C4-2B (cell line): Measurements from ENCODE around the gene TBC1D22A.

Experiments used
- H3K27ac ChIP-seq: fragments of 450-650 bp; 2 replicates; pipeline ENCODE4 v1.5.1; 2017
- ZFX ChIP-seq: fragments of 450-650 bp; IDR thresholded peaks from 2 replicates; pipeline ENCODE4 v1.6.1; 2017
- TF ChIP-seq, protein P1 (sequence below): fragments of 450-650 bp; conservative IDR thresholded peaks from 2 replicates; pipeline ENCODE4 v1.5.1; 2017; ENCODE audit warnings: mild to moderate bottlenecking

Gene TBC1D22A

DNA sequence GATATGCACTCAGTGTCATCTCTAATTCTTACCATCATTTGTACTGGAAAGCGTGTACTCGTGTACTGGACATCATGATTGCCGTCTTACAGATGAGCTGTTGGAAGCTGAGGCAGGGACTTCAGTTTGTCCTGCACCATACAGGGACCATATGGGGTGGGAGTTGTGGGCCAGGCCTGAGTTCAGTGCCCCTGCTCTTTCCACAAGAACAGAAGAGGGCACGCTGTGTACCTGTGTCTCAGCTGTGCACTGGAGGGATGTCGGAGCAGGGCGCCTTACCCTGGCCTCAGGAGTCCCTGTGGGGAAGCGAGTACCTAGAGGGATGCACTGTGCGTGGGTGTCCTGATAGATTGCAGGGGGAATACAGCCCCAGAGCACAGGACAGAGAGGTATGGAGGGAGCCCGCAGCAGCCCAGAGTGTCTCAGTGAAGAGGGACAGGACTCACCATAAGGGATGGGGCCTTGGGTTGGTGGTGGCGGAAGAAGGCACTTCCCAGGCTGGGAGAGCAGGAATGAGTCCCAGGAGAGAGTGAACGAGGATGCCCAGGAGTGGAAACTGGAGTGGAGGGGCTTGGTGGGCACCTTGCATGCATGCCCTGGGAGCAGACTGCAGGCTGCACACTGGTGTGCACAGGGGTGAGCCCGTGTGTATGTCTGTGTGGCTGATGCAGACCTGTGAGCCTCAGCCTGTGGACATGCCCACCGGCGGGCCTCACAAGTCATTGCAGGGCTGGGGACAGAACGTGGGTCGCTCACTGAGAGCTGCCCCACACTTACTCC is 329.7 kb downstream of the TBC1D22A start:
- H3K27ac ChIP-seq: no peak overlapping the region
- TF ChIP-seq ZFX: no peak
- TF ChIP-seq, protein P1, sequence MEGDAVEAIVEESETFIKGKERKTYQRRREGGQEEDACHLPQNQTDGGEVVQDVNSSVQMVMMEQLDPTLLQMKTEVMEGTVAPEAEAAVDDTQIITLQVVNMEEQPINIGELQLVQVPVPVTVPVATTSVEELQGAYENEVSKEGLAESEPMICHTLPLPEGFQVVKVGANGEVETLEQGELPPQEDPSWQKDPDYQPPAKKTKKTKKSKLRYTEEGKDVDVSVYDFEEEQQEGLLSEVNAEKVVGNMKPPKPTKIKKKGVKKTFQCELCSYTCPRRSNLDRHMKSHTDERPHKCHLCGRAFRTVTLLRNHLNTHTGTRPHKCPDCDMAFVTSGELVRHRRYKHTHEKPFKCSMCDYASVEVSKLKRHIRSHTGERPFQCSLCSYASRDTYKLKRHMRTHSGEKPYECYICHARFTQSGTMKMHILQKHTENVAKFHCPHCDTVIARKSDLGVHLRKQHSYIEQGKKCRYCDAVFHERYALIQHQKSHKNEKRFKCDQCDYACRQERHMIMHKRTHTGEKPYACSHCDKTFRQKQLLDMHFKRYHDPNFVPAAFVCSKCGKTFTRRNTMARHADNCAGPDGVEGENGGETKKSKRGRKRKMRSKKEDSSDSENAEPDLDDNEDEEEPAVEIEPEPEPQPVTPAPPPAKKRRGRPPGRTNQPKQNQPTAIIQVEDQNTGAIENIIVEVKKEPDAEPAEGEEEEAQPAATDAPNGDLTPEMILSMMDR: no peak

DNA sequence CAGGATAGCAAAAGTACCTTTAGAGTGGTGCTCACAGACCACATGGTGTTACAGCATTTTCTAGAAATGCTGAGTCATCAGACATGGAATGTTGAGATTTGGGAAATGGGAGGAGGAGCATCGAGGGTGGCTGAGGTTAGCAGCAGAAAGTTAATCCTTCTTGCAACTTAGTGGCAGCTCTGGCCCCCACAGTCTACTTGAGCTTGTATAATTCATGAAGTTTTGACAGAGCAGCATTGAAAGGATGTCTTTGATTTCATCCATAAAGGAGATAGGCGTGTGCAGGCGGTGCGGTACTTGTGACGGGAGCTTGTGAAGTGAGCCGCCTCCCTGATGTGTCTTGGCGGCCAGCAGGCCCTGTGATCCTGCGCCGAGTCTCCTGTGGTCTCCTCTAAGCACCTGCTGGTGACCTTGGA is 330.5 kb downstream of the TBC1D22A start:
- H3K27ac ChIP-seq: no peak overlapping the region
- TF ChIP-seq, protein P1: no peak
- TF ChIP-seq ZFX: no peak

DNA sequence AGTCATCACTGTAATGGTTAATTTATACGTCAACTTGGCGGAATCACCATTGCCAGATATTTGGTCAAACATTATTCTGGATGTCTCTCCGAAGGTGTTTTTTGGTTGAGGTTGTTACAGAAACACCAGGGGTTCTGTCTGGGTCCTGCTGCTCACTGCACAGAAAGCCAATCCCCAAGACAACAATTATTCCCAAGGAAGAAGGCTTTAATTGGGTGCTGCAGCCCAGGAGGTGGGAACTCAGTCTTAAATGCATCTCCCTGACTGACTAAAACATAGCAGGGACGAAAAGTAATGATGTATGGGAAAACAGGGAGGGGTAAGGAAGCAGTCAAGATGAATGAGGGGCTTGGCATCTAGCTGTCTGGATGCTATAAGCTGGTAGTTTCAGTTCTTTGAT is 331.3 kb downstream of the TBC1D22A start:
- no peak overlapping the region for H3K27ac ChIP-seq
- no peak for TF ChIP-seq ZFX
- TF ChIP-seq, protein P1: no peak

DNA sequence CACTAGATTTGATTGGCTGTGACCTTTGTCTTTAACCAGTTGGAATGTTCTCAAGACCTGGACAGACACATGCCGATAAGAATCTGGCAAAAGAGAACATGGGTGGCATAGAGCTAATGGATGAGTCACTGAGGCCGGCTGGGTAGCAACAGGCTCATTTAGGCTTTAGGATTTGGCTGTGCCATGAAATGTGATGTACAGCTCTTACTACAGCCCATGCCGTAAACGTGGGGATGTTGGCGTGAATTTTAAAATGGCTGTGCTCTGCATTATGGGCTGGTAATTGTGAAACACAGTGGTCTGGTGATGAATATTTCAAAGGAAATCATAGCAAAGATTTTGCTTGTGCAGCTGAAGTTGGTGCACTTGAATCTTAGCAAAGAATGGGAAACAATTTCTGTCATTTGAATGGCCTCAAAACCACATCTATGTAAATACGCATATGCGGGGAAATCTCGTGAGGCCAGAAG is 332.4 kb downstream of the TBC1D22A start:
- no peak overlapping the region for H3K27ac ChIP-seq
- TF ChIP-seq, protein P1: no peak
- TF ChIP-seq ZFX: no peak

DNA sequence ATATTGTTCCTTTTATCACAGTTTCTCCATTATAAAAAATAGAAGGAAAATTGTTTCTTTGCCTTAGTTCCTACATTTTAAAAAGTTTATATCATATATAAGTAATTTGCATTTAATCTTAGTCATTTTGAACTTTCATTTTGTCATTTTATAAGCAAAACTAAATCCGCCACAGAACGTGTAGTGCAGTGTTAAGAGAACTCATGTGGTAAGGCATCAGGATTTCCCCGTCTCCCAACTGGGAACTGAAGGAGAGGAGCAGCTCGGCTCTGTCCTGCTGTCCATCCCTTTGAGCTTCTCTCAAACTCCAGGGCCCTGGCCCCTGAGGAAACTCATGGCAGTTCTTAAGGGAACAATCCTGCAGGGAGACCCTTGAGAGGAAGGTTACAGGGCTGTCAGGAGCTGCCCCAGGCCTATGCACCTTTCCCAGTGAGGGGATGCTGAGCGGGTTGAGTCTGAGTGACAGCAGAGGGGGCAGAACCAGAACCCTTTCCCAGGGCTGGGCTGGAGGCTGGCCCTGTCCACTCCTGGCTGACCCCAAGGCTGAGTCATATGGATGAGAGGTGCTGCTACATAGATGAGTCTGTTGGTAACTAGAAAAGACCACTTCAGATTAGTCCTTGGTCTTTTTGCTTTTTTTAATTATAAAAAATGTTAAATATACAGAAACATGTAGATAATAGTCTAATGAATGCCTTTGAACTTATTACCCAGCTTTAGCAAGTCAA is 333.1 kb downstream of the TBC1D22A start:
- H3K27ac ChIP-seq: no peak overlapping the region

DNA sequence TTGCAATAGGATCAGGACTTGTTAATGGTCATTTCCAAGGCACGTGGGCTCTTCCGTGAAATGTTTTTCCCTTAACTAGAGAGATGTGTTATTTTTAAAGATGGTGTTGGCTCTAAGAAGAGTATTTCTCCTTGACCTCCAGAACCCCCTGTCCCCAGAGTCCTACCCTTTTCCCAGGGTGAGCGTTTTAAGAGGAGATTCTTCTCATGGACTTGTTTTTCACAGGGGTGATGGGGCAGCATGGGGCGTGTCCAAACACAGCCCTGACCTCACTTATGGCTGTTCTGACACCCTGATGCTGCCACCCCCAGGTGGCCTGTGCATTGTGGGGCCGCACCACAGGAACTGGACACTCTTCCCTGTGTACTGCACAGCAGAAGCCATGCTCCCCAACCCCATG is 335.7 kb downstream of the TBC1D22A start:
- H3K27ac ChIP-seq: no peak overlapping the region
- TF ChIP-seq, protein P1: no peak
- TF ChIP-seq ZFX: no peak

More for the DNA sequence above, 333.1 kb downstream of the TBC1D22A start:
- TF ChIP-seq ZFX: no peak
- TF ChIP-seq, protein P1: no peak

DNA sequence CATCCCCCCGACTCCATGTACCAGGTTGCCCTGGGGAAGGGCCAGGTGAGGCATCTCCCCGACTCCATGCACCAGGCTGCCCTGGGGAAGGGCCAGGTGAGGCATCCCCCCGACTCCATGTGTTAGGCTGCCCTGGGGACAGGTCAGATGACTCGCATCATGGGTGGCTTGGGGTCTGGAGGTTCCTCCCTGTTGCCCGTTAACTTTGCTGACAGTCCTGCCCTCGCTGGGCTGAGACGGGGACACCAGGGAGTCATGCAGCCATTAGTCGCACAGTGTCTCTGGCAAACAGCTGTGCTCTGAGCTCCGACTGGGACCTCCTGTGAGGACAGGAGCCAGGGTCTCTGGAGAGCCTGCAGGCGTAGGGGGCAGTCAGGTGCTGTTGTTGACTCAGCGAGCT is 336.1 kb downstream of the TBC1D22A start:
- no peak overlapping the region for H3K27ac ChIP-seq
- no peak for TF ChIP-seq ZFX
- TF ChIP-seq, protein P1: no peak
